Testis (tissue), 2 donors: ENCODE data around the gene GLYAT.

ENCODE experiments used
- CTCF ChIP-seq, 3 experiments: fragments of 450-650 bp in 2 of 3; fragments of 200-600 bp in 1 of 3; sonication (generic) in 1 of 3; IDR thresholded peaks; one replicate each; pipeline ENCODE4 v1.5.1; 2016 to 2019; ENCODE audit warnings: antibody characterized with exemption in 3 of 3, mild to moderate bottlenecking in 2 of 3, moderate library complexity in 1 of 3
- POLR2A ChIP-seq: fragments of 450-650 bp; IDR thresholded peaks from one replicate; pipeline ENCODE4 v1.6.1; 2017; ENCODE audit warnings: antibody characterized with exemption, mild to moderate bottlenecking, moderate library complexity

- TF ChIP-seq CTCF (IDR thresholded peaks at IDR 0.05) = no peak
- TF ChIP-seq POLR2A = no peak
These were observed 31.4 kb upstream of the GLYAT start for GRCh38 chr11:58763120-58763490.
